ENCODE data around the gene P4HB. TPM values are rescaled to one million over a fixed set of nuclear protein-coding genes. Genes with fewer than 3 reads are reported as not detected.

Gene P4HB
- polyA plus RNA-seq, 1 experiment = 122 TPM

GRCh38 chr17:81813861-81814683 lies 46.3 kb downstream of the P4HB start:
- ChIA-PET POLR2A (no interaction called here), CTCF (interaction anchor here (0.9 kb wide), 1 partner anchor 8 kb away, joined by 4 read pairs; no protein-coding TSS in a partner anchor)
- TF ChIP-seq CTCF (IDR thresholded peaks at IDR 0.05; ENCODE audit: insufficient read depth, low read depth, low read length) = no peak
- Histone ChIP-seq H3K36me3 (ENCODE audit: control insufficient read depth, insufficient read depth, low read length) (no peaks in the 10 kb centered on the region), H3K4me3 (ENCODE audit: low read depth, low read length) (no peak overlapping the region), H3K27me3 (ENCODE audit: control insufficient read depth, insufficient read depth, low read length) (no peaks in the 10 kb centered on the region; the same call in 1 of the 2 replicates)
- no peak for DNase-seq (ENCODE audit: low read depth)

- H3K4me3 ChIP-seq (ENCODE audit: low read depth, low read length) = no peak overlapping the region
- POLR2A ChIA-PET = no interaction called here
- CTCF ChIA-PET = interaction anchor here (0.9 kb wide), 1 partner anchor 8 kb away, joined by 4 read pairs; no protein-coding TSS in a partner anchor
- TF ChIP-seq CTCF (IDR thresholded peaks at IDR 0.05; ENCODE audit: insufficient read depth, low read depth, low read length) = no peak
- DNase-seq (ENCODE audit: low read depth) = no peak
- no peaks in the 10 kb centered on the region; the same call in 1 of the 2 replicates for H3K27me3 ChIP-seq (ENCODE audit: control insufficient read depth, insufficient read depth, low read length)
- H3K36me3 ChIP-seq (ENCODE audit: control insufficient read depth, insufficient read depth, low read length) = no peaks in the 10 kb centered on the region
Measured at GRCh38 chr17:81813371-81813684, 47.0 kb downstream of the P4HB start.

DNA sequence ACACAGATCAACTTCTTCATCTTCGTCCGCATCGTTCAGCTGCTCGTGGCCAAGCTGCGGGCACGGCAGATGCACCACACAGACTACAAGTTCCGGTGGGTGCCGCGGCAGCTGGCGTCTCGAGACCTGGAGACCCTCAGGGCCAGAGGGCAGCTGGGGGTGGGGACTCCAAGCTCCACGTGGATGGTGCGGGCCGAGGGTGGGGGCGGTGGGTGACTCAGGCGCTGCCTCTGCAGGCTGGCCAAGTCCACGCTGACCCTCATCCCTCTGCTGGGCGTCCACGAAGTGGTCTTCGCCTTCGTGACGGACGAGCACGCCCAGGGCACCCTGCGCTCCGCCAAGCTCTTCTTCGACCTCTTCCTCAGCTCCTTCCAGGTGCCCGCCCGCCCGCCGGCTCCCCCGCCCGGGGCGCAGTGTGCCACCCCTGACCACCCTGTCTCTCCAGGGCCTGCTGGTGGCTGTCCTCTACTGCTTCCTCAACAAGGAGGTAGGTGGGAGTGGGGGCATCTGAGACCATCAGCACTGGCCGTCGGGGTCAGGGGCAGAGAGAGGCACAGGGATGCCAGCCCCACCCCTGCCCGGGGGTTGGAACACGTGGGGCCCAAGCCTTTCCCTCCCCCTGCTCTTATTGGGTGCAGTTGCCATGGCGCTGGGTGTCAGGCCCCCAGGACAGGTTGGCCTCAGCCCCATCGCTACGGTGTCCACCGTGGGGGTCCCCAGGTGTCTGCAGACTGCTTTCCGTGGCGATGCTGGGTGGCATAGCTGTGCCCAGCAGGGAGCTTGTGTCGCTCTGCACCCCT lies 47.6 kb downstream of the P4HB start:
- ChIA-PET POLR2A (no interaction called here), CTCF (interaction anchor here (0.9 kb wide), 1 partner anchor 9 kb away, joined by 4 read pairs; no protein-coding TSS in a partner anchor)
- no peak for DNase-seq (ENCODE audit: low read depth)
- no peaks in the 10 kb centered on the region for H3K36me3 ChIP-seq (ENCODE audit: control insufficient read depth, insufficient read depth, low read length)
- peaks cover 2% of the 10 kb centered on the region; the same call in 1 of the 2 replicates for H3K27me3 ChIP-seq (ENCODE audit: control insufficient read depth, insufficient read depth, low read length)
- no peak for TF ChIP-seq CTCF (IDR thresholded peaks at IDR 0.05; ENCODE audit: insufficient read depth, low read depth, low read length)
- H3K4me3 ChIP-seq (ENCODE audit: low read depth, low read length) = no peak overlapping the region

- H3K36me3 ChIP-seq (ENCODE audit: control insufficient read depth, insufficient read depth, low read length) = no peaks in the 10 kb centered on the region
- H3K27me3 ChIP-seq (ENCODE audit: control insufficient read depth, insufficient read depth, low read length) = peaks cover 6% of the 10 kb centered on the region
- ChIA-PET CTCF (no interaction called here), POLR2A (no interaction called here)
- no peak for TF ChIP-seq CTCF (IDR thresholded peaks at IDR 0.05; ENCODE audit: insufficient read depth, low read depth, low read length)
- no peak for DNase-seq (ENCODE audit: low read depth)
- no peak overlapping the region for H3K4me3 ChIP-seq (ENCODE audit: low read depth, low read length)
Measured at GRCh38 chr17:81811705-81812570, 48.4 kb downstream of the P4HB start.
